ENCODE results near the gene TMEM40.

TMEM40 gene

GRCh38 chr3:12695112-12695511 is 63.9 kb downstream of the TMEM40 start:
- TF ChIP-seq GATA3 (IDR thresholded peaks at IDR 0.05; ENCODE audit: low read depth, low read length): no peak
- TF ChIP-seq GATA2 (IDR thresholded peaks at IDR 0.05; ENCODE audit: low read depth, low read length): no peak

- no peak for TF ChIP-seq GATA3 (IDR thresholded peaks at IDR 0.05; ENCODE audit: low read depth, low read length)
- no peak for TF ChIP-seq GATA2 (IDR thresholded peaks at IDR 0.05; ENCODE audit: low read depth, low read length)
Observed at GRCh38 chr3:12692444-12692843, 66.6 kb downstream of the TMEM40 start.

GRCh38 chr3:12689997-12690711 is 68.9 kb downstream of the TMEM40 start:
- no peak for TF ChIP-seq GATA3 (IDR thresholded peaks at IDR 0.05; ENCODE audit: low read depth, low read length)

- TF ChIP-seq GATA2 (IDR thresholded peaks at IDR 0.05; ENCODE audit: low read depth, low read length) (no peak), GATA3 (IDR thresholded peaks at IDR 0.05; ENCODE audit: low read depth, low read length) (no peak)
Observed at GRCh38 chr3:12687948-12688347, 71.1 kb downstream of the TMEM40 start.

- TF ChIP-seq GATA2 (IDR thresholded peaks at IDR 0.05; ENCODE audit: low read depth, low read length) (no peak), GATA3 (IDR thresholded peaks at IDR 0.05; ENCODE audit: low read depth, low read length) (no peak)
Observed at GRCh38 chr3:12686096-12686495, 73.0 kb downstream of the TMEM40 start.
